GM18519 (cell line): Measurements from ENCODE around the gene KRT17.
"Not testable (repeated sequence)": the region's sequence is repeated elsewhere in the genome, so short reads cannot be mapped to it uniquely, and the experiment has no call there.

Source experiments
- ATAC-seq: cut with Tn5 transposase; IDR thresholded peaks from one replicate; pipeline ENCODE4 v1.9.1; 2021; ENCODE audit warnings: mild to moderate bottlenecking, moderate library complexity; ENCODE audit not compliant: unreplicated experiment, low FRiP score

KRT17 gene

DNA sequence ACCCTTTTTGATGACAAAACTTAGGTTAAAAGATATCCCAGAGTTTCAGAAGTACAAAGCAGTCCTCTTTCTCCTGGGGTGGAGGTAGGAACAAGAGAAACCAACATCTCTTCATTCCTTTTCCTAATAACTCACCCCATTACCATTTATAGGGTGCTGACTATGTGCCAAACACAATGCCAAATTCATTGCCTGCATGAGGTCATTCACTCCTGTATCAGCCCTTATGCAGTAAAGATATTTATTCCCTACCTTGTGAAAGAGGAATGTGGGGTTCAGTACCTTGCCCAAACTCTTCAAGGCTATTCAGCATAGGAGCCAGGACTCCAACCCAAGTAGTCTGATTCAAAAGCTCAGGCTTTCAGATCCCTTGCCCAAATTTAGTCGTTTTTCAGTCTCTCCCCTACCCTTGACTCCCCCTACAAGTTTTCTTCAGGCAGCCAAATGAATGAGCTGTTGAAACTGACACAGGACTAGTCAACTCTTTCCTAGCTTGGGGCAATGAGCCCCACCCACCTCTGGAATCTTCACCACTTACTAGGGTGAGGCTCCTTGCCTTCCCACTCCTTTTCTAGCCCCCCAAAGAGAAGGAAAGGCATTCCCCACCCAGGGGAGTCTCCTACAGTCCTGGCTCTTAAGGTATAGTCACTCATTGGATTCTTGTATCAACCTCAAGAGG, 43.5 kb downstream of the KRT17 start:
- no peak for ATAC-seq

GRCh38 chr17:41580244-41580575, 44.2 kb downstream of the KRT17 start:
- no peak for ATAC-seq

- no peak for ATAC-seq
These were observed 44.7 kb downstream of the KRT17 start for GRCh38 chr17:41579484-41580243.

GRCh38 chr17:41578971-41579370, 45.4 kb downstream of the KRT17 start:
- ATAC-seq = no peak

DNA sequence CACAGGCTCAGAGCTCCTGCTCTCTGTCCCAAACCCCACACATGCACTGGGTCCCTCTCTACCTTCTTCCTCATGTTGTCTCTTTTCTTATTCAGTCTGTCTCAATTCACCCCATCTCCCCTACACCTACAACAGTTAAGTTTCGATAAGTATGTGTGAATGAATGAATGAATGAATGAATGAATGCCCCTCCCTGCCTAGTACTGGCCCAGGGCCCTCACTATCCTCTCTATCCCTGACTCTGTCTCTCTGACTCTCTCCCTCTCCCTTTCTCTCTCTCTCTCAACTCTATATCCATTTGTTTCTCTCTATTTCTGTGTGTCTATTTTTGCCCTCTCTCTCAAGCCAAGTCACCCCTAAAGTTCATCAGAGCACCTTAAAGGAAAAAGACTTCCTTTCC, 45.8 kb downstream of the KRT17 start:
- no peak for ATAC-seq

GRCh38 chr17:41576740-41577139, 47.6 kb downstream of the KRT17 start:
- not testable (repeated sequence) for ATAC-seq

GRCh38 chr17:41575336-41575735, 49.0 kb downstream of the KRT17 start:
- no peak for ATAC-seq

DNA sequence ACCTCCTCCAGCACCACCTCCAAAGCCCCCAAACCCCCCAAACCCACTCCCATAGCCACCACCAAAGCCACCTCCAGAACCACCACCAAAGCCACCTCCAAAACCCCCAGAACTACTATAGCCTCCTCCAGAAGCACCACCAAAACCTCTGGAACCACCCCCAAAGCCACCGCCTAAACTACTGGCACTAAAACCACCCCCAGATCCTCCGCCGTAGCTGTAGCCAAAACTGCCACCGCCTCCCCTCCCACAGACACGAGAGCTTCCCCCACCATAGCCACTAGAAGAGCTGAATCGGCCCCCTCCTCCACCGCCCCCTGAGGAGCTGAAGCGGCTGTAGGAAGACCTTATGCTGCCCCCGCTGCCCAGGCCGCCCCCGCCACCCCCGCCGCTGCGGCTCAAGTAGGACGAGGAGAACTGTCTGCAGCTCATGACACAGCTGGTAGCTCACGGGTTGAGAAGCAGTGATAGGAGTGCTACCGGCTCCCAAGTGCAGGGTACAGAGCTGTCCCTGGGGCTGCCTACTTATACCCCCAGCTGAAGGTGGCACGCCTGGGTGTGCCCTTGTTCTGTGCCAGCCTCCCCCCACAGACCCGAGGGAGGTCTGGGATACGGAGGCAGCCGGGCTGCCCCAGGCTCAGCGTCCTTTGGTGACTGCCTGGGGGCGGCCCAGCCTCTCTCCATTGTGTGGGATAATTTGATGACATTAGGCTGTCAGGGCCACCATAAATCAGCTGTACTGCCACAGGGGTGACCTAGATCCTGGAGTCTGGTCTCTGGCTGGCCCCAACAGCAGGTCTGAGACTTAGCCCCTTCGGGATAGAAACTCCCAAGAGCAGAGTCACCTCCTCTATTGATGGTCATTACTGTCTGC, 52.6 kb downstream of the KRT17 start, which contains the start of gene KRT9:
KRT9 (minus strand) TSS at position 499 of the 874 bp plus-strand sequence; CDS start at position 432, 67 bp downstream.
- ATAC-seq = no peak
